ENCODE data around the gene ACOXL. TPM values are rescaled to one million over a fixed set of nuclear protein-coding genes. Genes with fewer than 3 reads are reported as not detected.

ACOXL gene
- polyA plus RNA-seq, 4 donors, result 0.06 to 0.56 TPM; not detected in 2

GRCh38 chr2:111034146-111034545 lies 301.8 kb downstream of the ACOXL start:
- Histone ChIP-seq H3K9me3 (ENCODE audit: control insufficient read depth in 2 of 2, insufficient read depth in 1 of 2, low read depth in 1 of 2, low read length in 1 of 2) (no peaks in the 10 kb centered on the region), H3K27ac (ENCODE audit: low read depth in 1 of 3, low read length in 2 of 3) (peak overlapping the region; percentile 64 to 93 (median 75)), H3K36me3 (ENCODE audit: control insufficient read depth in 3 of 3, insufficient read depth in 2 of 3, low read depth in 1 of 3, low read length in 3 of 3) (no peaks in the 10 kb centered on the region), H3K4me3 (ENCODE audit: low read depth in 1 of 3, low read length in 3 of 3) (no peak overlapping the region), H3K4me1 (ENCODE audit: control insufficient read depth in 3 of 3, insufficient read depth in 2 of 3, low read depth in 1 of 3, low read length in 2 of 3) (peaks cover 9 to 52% (median 11%) of the 10 kb centered on the region in 3 donors), H3K27me3 (ENCODE audit: control insufficient read depth in 3 of 3, insufficient read depth in 3 of 3, low read length in 3 of 3) (peaks cover 0 to 2% (median 0%) of the 10 kb centered on the region in 3 donors)
- FAIRE-seq (no peak), DNase-seq (peak; percentile 43 to 63)
- WGBS, 3 donors, result 13 to 54% (median 38%) methylated on average over 4 of the region's 4 CpGs

- no peak for FAIRE-seq
- no peaks in the 10 kb centered on the region for H3K9me3 ChIP-seq (ENCODE audit: control insufficient read depth in 2 of 2, insufficient read depth in 1 of 2, low read depth in 1 of 2, low read length in 1 of 2)
- H3K4me1 ChIP-seq (ENCODE audit: control insufficient read depth in 3 of 3, insufficient read depth in 2 of 3, low read depth in 1 of 3, low read length in 2 of 3), result peaks cover 7 to 48% (median 9%) of the 10 kb centered on the region in 3 donors
- no peaks in the 10 kb centered on the region for H3K36me3 ChIP-seq (ENCODE audit: control insufficient read depth in 3 of 3, insufficient read depth in 2 of 3, low read depth in 1 of 3, low read length in 3 of 3)
- DNase-seq, result no peak
- 45 to 62% (median 53%) methylated on average over 6 of the region's 6 CpGs for WGBS, 3 donors
- H3K27ac ChIP-seq (ENCODE audit: low read depth in 1 of 3, low read length in 2 of 3), result peak overlapping the region in 1 of 3 donors; percentile 93
- peaks cover 0 to 2% (median 0%) of the 10 kb centered on the region in 3 donors for H3K27me3 ChIP-seq (ENCODE audit: control insufficient read depth in 3 of 3, insufficient read depth in 3 of 3, low read length in 3 of 3)
- no peak overlapping the region for H3K4me3 ChIP-seq (ENCODE audit: low read depth in 1 of 3, low read length in 3 of 3)
Observed at GRCh38 chr2:111034606-111035005, 302.2 kb downstream of the ACOXL start.

GRCh38 chr2:111035830-111036441 lies 303.6 kb downstream of the ACOXL start:
- Histone ChIP-seq H3K4me1 (ENCODE audit: control insufficient read depth in 3 of 3, insufficient read depth in 2 of 3, low read depth in 1 of 3, low read length in 2 of 3) (peaks cover 0 to 39% (median 7%) of the 10 kb centered on the region in 3 donors), H3K27ac (ENCODE audit: low read depth in 1 of 3, low read length in 2 of 3) (no peak overlapping the region), H3K27me3 (ENCODE audit: control insufficient read depth in 3 of 3, insufficient read depth in 3 of 3, low read length in 3 of 3) (peaks cover 0 to 2% (median 0%) of the 10 kb centered on the region in 3 donors), H3K9me3 (ENCODE audit: control insufficient read depth in 2 of 2, insufficient read depth in 1 of 2, low read depth in 1 of 2, low read length in 1 of 2) (no peaks in the 10 kb centered on the region), H3K36me3 (ENCODE audit: control insufficient read depth in 3 of 3, insufficient read depth in 2 of 3, low read depth in 1 of 3, low read length in 3 of 3) (no peaks in the 10 kb centered on the region), H3K4me3 (ENCODE audit: low read depth in 1 of 3, low read length in 3 of 3) (no peak overlapping the region)
- DNase-seq (no peak), FAIRE-seq (no peak)
- 80 to 87% (median 81%) methylated on average over 5 of the region's 5 CpGs for WGBS, 3 donors

- WGBS, 3 donors, result 87 to 93% (median 90%) methylated on average over 3 of the region's 3 CpGs
- H3K27ac ChIP-seq (ENCODE audit: low read depth in 1 of 3, low read length in 2 of 3), result no peak overlapping the region
- no peaks in the 10 kb centered on the region for H3K36me3 ChIP-seq (ENCODE audit: control insufficient read depth in 3 of 3, insufficient read depth in 2 of 3, low read depth in 1 of 3, low read length in 3 of 3)
- H3K4me3 ChIP-seq (ENCODE audit: low read depth in 1 of 3, low read length in 3 of 3), result no peak overlapping the region
- no peaks in the 10 kb centered on the region for H3K9me3 ChIP-seq (ENCODE audit: control insufficient read depth in 2 of 2, insufficient read depth in 1 of 2, low read depth in 1 of 2, low read length in 1 of 2)
- no peak for DNase-seq
- H3K4me1 ChIP-seq (ENCODE audit: control insufficient read depth in 3 of 3, insufficient read depth in 2 of 3, low read depth in 1 of 3, low read length in 2 of 3), result peaks cover 0 to 27% (median 4%) of the 10 kb centered on the region in 3 donors
- FAIRE-seq, result no peak
- H3K27me3 ChIP-seq (ENCODE audit: control insufficient read depth in 3 of 3, insufficient read depth in 3 of 3, low read length in 3 of 3), result peaks cover 0 to 2% (median 0%) of the 10 kb centered on the region in 3 donors
Observed at GRCh38 chr2:111037128-111037527, 304.8 kb downstream of the ACOXL start.

GRCh38 chr2:111039628-111040383 lies 307.4 kb downstream of the ACOXL start:
- Histone ChIP-seq H3K36me3 (ENCODE audit: control insufficient read depth in 3 of 3, insufficient read depth in 2 of 3, low read depth in 1 of 3, low read length in 3 of 3) (no peaks in the 10 kb centered on the region), H3K4me3 (ENCODE audit: low read depth in 1 of 3, low read length in 3 of 3) (no peak overlapping the region), H3K9me3 (ENCODE audit: control insufficient read depth in 2 of 2, insufficient read depth in 1 of 2, low read depth in 1 of 2, low read length in 1 of 2) (no peaks in the 10 kb centered on the region), H3K27me3 (ENCODE audit: control insufficient read depth in 3 of 3, insufficient read depth in 3 of 3, low read length in 3 of 3) (no peaks in the 10 kb centered on the region), H3K27ac (ENCODE audit: low read depth in 1 of 3, low read length in 2 of 3) (no peak overlapping the region), H3K4me1 (ENCODE audit: control insufficient read depth in 3 of 3, insufficient read depth in 2 of 3, low read depth in 1 of 3, low read length in 2 of 3) (peaks cover 0 to 12% (median 0%) of the 10 kb centered on the region in 3 donors)
- DNase-seq (peak in 1 of 2 donors; percentile 14), FAIRE-seq (no peak)
- WGBS, 3 donors, result 59 to 69% (median 60%) methylated on average over 5 of the region's 5 CpGs

- DNase-seq, result no peak
- Histone ChIP-seq H3K27ac (ENCODE audit: low read depth in 1 of 3, low read length in 2 of 3) (no peak overlapping the region), H3K4me1 (ENCODE audit: control insufficient read depth in 3 of 3, insufficient read depth in 2 of 3, low read depth in 1 of 3, low read length in 2 of 3) (peaks cover 0 to 10% (median 0%) of the 10 kb centered on the region in 3 donors), H3K27me3 (ENCODE audit: control insufficient read depth in 3 of 3, insufficient read depth in 3 of 3, low read length in 3 of 3) (no peaks in the 10 kb centered on the region), H3K36me3 (ENCODE audit: control insufficient read depth in 3 of 3, insufficient read depth in 2 of 3, low read depth in 1 of 3, low read length in 3 of 3) (no peaks in the 10 kb centered on the region), H3K9me3 (ENCODE audit: control insufficient read depth in 2 of 2, insufficient read depth in 1 of 2, low read depth in 1 of 2, low read length in 1 of 2) (no peaks in the 10 kb centered on the region), H3K4me3 (ENCODE audit: low read depth in 1 of 3, low read length in 3 of 3) (no peak overlapping the region)
- FAIRE-seq, result no peak
- WGBS, 3 donors, result 91 to 92% (median 91%) methylated on average over 11 to 12 of the region's 12 CpGs
Observed at GRCh38 chr2:111041398-111042202, 309.2 kb downstream of the ACOXL start.

GRCh38 chr2:111042261-111042660 lies 309.9 kb downstream of the ACOXL start:
- no peaks in the 10 kb centered on the region for H3K36me3 ChIP-seq (ENCODE audit: control insufficient read depth in 3 of 3, insufficient read depth in 2 of 3, low read depth in 1 of 3, low read length in 3 of 3)
- H3K27me3 ChIP-seq (ENCODE audit: control insufficient read depth in 3 of 3, insufficient read depth in 3 of 3, low read length in 3 of 3), result no peaks in the 10 kb centered on the region
- peaks cover 0 to 15% (median 0%) of the 10 kb centered on the region in 3 donors for H3K4me1 ChIP-seq (ENCODE audit: control insufficient read depth in 3 of 3, insufficient read depth in 2 of 3, low read depth in 1 of 3, low read length in 2 of 3)
- WGBS, 3 donors, result 87 to 93% (median 89%) methylated on average over 6 of the region's 6 CpGs
- H3K9me3 ChIP-seq (ENCODE audit: control insufficient read depth in 2 of 2, insufficient read depth in 1 of 2, low read depth in 1 of 2, low read length in 1 of 2), result no peaks in the 10 kb centered on the region
- DNase-seq, result no peak
- no peak overlapping the region for H3K27ac ChIP-seq (ENCODE audit: low read depth in 1 of 3, low read length in 2 of 3)
- H3K4me3 ChIP-seq (ENCODE audit: low read depth in 1 of 3, low read length in 3 of 3), result no peak overlapping the region
- no peak for FAIRE-seq

Measured in small intestine (tissue), 7 donors.